Measurements from ENCODE around the gene DNAJC30.
A peak's percentile ranks its signal among the peaks of the same experiment; 100 is the strongest.

DNAJC30 gene

GRCh38 chr7:73707045-73707631 lies 23.9 kb upstream of the DNAJC30 start:
- DNase-seq, result no peak

GRCh38 chr7:73706126-73707044 lies 23.1 kb upstream of the DNAJC30 start:
- DNase-seq, result peak; percentile 38

- no peak for DNase-seq
Measured at GRCh38 chr7:73705551-73705920, 22.3 kb upstream of the DNAJC30 start.

- no peak for DNase-seq
Measured at GRCh38 chr7:73704640-73705550, 21.6 kb upstream of the DNAJC30 start.

- DNase-seq, result peak; percentile 17
Measured at GRCh38 chr7:73703757-73704639, 20.7 kb upstream of the DNAJC30 start.

GRCh38 chr7:73703225-73703624 lies 20.0 kb upstream of the DNAJC30 start:
- DNase-seq, result no peak

GRCh38 chr7:73702665-73703064 lies 19.4 kb upstream of the DNAJC30 start:
- no peak for DNase-seq

GRCh38 chr7:73702226-73702625 lies 19.0 kb upstream of the DNAJC30 start:
- DNase-seq, result no peak

GRCh38 chr7:73701357-73701995 lies 18.2 kb upstream of the DNAJC30 start:
- DNase-seq, result peak; percentile 18

- no peak for DNase-seq
Measured at GRCh38 chr7:73700581-73701134, 17.4 kb upstream of the DNAJC30 start.

- DNase-seq, result no peak
Measured at GRCh38 chr7:73700069-73700423, 16.8 kb upstream of the DNAJC30 start.

GRCh38 chr7:73699370-73700068 lies 16.3 kb upstream of the DNAJC30 start:
- DNase-seq, result no peak

GRCh38 chr7:73698410-73698809 lies 15.2 kb upstream of the DNAJC30 start:
- DNase-seq, result no peak

- no peak for DNase-seq
Measured at GRCh38 chr7:73696372-73696771, 13.1 kb upstream of the DNAJC30 start.

- no peak for DNase-seq
Measured at GRCh38 chr7:73690646-73691045, 7.4 kb upstream of the DNAJC30 start.

- no peak for DNase-seq
Measured at GRCh38 chr7:73688288-73688687, 5.0 kb upstream of the DNAJC30 start.

GRCh38 chr7:73685311-73685710 lies 2.1 kb upstream of the DNAJC30 start:
- no peak for DNase-seq

GRCh38 chr7:73683788-73684693 lies 788 bp upstream of the DNAJC30 start:
- peak; percentile 26 for DNase-seq

- DNase-seq, result peak; percentile 25
Measured at GRCh38 chr7:73682745-73683055, 553 bp downstream of the DNAJC30 start.

GRCh38 chr7:73681031-73681430 lies 2.2 kb downstream of the DNAJC30 start:
- no peak for DNase-seq

Measured in stimulated activated naive CD4-positive, alpha-beta T cell treated with Interleukin-2 at 50 U/mL for 16 hours (primary cell).